Endodermal cell (in vitro differentiated cells): ENCODE measurements around the gene DONSON. TPM values are rescaled to one million over a fixed set of nuclear protein-coding genes. Genes with fewer than 3 reads are reported as not detected.

Experiments
- DNase-seq: peaks from one replicate; pipeline ENCODE4 v3.0.0-alpha.2; 2017
- H3K27ac ChIP-seq: 2 replicates; pipeline ENCODE4 v1.5.1; 2013; ENCODE audit warnings: mild to moderate bottlenecking, low read depth, low read length, moderate library complexity
- H3K27me3 ChIP-seq: 2 replicates; pipeline ENCODE4 v1.6.1; 2013; ENCODE audit warnings: mild to moderate bottlenecking, low read length, moderate library complexity; ENCODE audit not compliant: insufficient read depth, control insufficient read depth, poor library complexity, severe bottlenecking
- H3K36me3 ChIP-seq: 2 replicates; pipeline ENCODE4 v1.7.0; 2013; ENCODE audit warnings: mild to moderate bottlenecking, low read length, moderate library complexity; ENCODE audit not compliant: control insufficient read depth, insufficient read depth
- H3K4me1 ChIP-seq: one replicate; pipeline ENCODE4 v1.7.0; 2013; ENCODE audit warnings: low read length; ENCODE audit not compliant: control insufficient read depth, insufficient read depth
- H3K4me3 ChIP-seq: 2 replicates; pipeline ENCODE4 v1.5.1; 2013; ENCODE audit warnings: mild to moderate bottlenecking, low read length, moderate library complexity
- H3K9ac ChIP-seq: 2 replicates; pipeline ENCODE4 v1.6.1; 2013; ENCODE audit warnings: mild to moderate bottlenecking, low read length, moderate library complexity; ENCODE audit not compliant: poor library complexity, severe bottlenecking; ENCODE audit errors: extremely low read depth
- H3K9me3 ChIP-seq: 2 replicates; pipeline ENCODE4 v1.6.1; 2013; ENCODE audit warnings: mild to moderate bottlenecking, low read length, moderate library complexity; ENCODE audit not compliant: control insufficient read depth
- H3K27ac Mint-ChIP-seq: 2 replicates; pipeline ENCODE4 v1.8.0; 2020; ENCODE audit warnings: mixed read lengths
- H3K27me3 Mint-ChIP-seq: 2 replicates; pipeline ENCODE4 v1.8.0; 2021; ENCODE audit warnings: mild to moderate bottlenecking, mixed read lengths; ENCODE audit not compliant: insufficient read depth
- H3K36me3 Mint-ChIP-seq: 2 replicates; pipeline ENCODE4 v1.8.0; 2020; ENCODE audit warnings: low read depth, mixed read lengths
- H3K4me1 Mint-ChIP-seq: 2 replicates; pipeline ENCODE4 v1.8.0; 2020; ENCODE audit warnings: mixed read lengths
- H3K4me3 Mint-ChIP-seq: 2 replicates; pipeline ENCODE4 v1.8.0; 2020; ENCODE audit warnings: mild to moderate bottlenecking, moderate library complexity, mixed read lengths
- H3K9me3 Mint-ChIP-seq: 2 replicates; pipeline ENCODE4 v1.8.0; 2020; ENCODE audit warnings: mild to moderate bottlenecking, mixed read lengths
- CTCF ChIP-seq: fragments of 200-600 bp; sonication (generic); conservative IDR thresholded peaks from 2 replicates; pipeline ENCODE4 v1.5.0; 2021; ENCODE audit warnings: antibody characterized with exemption, mild to moderate bottlenecking
- WGBS, 2 experiments: methylation state at CpG; one replicate each; pipeline versions ENCODE4 v1.1.5 to v1.1.7; 2013; ENCODE audit warnings: missing lambda C conversion rate in 2 of 2, mixed read lengths in 1 of 2; ENCODE audit not compliant: insufficient coverage in 1 of 2, insufficient read length in 1 of 2; 5-methylcytosine and 5-hydroxymethylcytosine counted together
- total RNA-seq, 2 donors: library from RNA; stranded (reverse); fragmentation: NEBNext Ultra II Directional in 1 of 2; extraction: Animal tissue kit (Norgen Biotek cat#: 25700) in 1 of 2; gene quantifications; 2 replicates in 1 of 2; 3 replicates in 1 of 2; pipeline ENCODE4 v1.2.1, GENCODE V29; 2021

Gene DONSON
- total RNA-seq, 2 donors from 2014 or later: 26.2 to 41.9 TPM

- Mint-ChIP-seq H3K4me1 (peaks cover 11% of the 10 kb centered on the region), H3K27ac (peak within 1 kb of the TSS; percentile 100), H3K27me3 (no peaks in the 10 kb centered on the region), H3K4me3 (peak within 1 kb of the TSS; percentile 85), H3K9me3 (no peaks in the 10 kb centered on the region), H3K36me3 (peaks cover 28% of the 10 kb centered on the region)
- TF ChIP-seq CTCF: no peak
- H3K4me1 ChIP-seq: no peaks in the 10 kb centered on the region
- H3K36me3 ChIP-seq: peaks cover 34% of the 10 kb centered on the region
- H3K27ac ChIP-seq: peak within 1 kb of the TSS; percentile 99
- H3K9me3 ChIP-seq: peaks cover 5% of the 10 kb centered on the region
- DNase-seq: peak; percentile 100
- WGBS, 2 experiments: 0% methylated on average over 30 to 56 of the region's 57 CpGs
- peak within 1 kb of the TSS; percentile 99 for H3K9ac ChIP-seq
- peak within 1 kb of the TSS; percentile 97 for H3K4me3 ChIP-seq
- H3K27me3 ChIP-seq: no peaks in the 10 kb centered on the region
Observed at GRCh38 chr21:33542640-33543504, 45.6 kb downstream of the DONSON start, which contains the start of gene SON. Gene SON (plus strand): TSS chr21:33543038. CDS start chr21:33543093, 55 bp downstream.

DNA sequence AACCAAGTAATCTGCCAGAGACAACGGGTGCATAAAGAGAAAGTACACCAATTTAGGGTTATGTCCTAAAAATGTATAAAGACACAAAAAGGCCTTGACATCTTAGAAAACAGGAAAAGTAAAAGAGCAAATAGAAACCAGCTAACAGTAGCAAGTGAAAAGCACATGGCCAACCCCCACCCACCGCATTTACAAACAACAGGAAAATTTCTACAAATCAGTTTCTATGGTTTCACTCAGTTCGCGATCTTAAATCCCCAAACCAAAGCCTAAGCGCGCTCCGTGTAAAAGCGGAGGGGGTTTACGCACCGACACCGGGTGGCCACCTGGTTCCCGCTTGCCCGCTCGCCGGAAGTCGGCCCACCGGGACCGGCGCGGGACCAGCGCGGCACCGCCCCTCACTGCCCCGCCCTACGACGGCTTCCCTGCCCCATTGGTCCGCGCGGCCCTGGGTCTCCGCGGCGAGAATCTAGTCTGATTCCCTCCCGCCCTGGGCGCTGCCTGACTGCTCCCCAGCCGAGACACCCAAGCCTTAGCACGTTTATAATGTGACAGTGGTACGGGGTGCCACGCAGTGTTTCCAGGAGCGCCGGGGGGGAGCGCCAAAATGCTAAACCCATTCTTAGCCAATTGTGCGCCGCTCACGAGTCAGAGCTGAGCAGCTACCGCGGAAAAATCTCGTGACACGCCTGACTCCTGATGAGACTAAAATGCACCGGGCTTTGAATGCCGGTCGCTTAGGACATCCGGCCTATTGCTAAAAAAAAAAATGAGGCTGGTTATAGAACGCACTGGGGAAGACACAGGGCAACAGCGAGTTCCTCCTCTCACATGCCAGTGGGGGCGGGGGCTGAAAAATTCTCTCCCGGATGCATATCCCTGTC, 46.5 kb downstream of the DONSON start, which contains the start of gene GART:
TSS of gene GART (minus strand) at position 362 of the 884 bp plus-strand sequence. CDS start 2,802 bp downstream, outside the sequence.
- H3K27ac Mint-ChIP-seq: peak within 1 kb of the TSS; percentile 100

More for the DNA sequence above, 46.5 kb downstream of the DONSON start, which contains the start of gene GART:
- no peaks in the 10 kb centered on the region for H3K4me1 ChIP-seq
- Mint-ChIP-seq H3K36me3 (peaks cover 29% of the 10 kb centered on the region), H3K4me3 (peak within 1 kb of the TSS; percentile 85), H3K27me3 (no peaks in the 10 kb centered on the region), H3K4me1 (peaks cover 11% of the 10 kb centered on the region), H3K9me3 (no peaks in the 10 kb centered on the region)
- peak within 1 kb of the TSS; percentile 97 for H3K4me3 ChIP-seq
- no peaks in the 10 kb centered on the region for H3K27me3 ChIP-seq
- 0% methylated on average over 30 to 56 of the region's 56 CpGs for WGBS, 2 experiments
- peak; percentile 95 for DNase-seq
- peak within 1 kb of the TSS; percentile 99 for H3K9ac ChIP-seq
- peak within 1 kb of the TSS; percentile 99 for H3K27ac ChIP-seq
- H3K9me3 ChIP-seq: peaks cover 10% of the 10 kb centered on the region
- no peak for TF ChIP-seq CTCF
- H3K36me3 ChIP-seq: peaks cover 36% of the 10 kb centered on the region
